Upper lobe of right lung (tissue), 1 donor: Measurements from ENCODE around the gene EDRF1. TPM values are rescaled to one million over a fixed set of nuclear protein-coding genes. Genes with fewer than 3 reads are reported as not detected.

Experiments
- ATAC-seq: fragments of 200-7000 bp; cut with Tn5 transposase; one replicate; pipeline ENCODE4 v1.9.1; 2020; ENCODE audit warnings: mild to moderate bottlenecking, moderate library complexity
- DNase-seq: peaks from one replicate; pipeline ENCODE4 v3.0.0-alpha.2; 2020
- H3K27ac ChIP-seq: fragments of 200-600 bp; one replicate; pipeline ENCODE4 v1.8.0; 2022
- H3K27me3 ChIP-seq: fragments of 200-600 bp; one replicate; pipeline ENCODE4 v1.8.0; 2022; ENCODE audit warnings: mild to moderate bottlenecking
- H3K36me3 ChIP-seq: fragments of 200-600 bp; one replicate; pipeline ENCODE4 v1.8.0; 2022
- H3K4me1 ChIP-seq: fragments of 200-600 bp; one replicate; pipeline ENCODE4 v1.8.0; 2022
- H3K4me3 ChIP-seq: fragments of 200-600 bp; one replicate; pipeline ENCODE4 v1.8.0; 2022; ENCODE audit warnings: mild to moderate bottlenecking
- H3K9me3 ChIP-seq: fragments of 200-600 bp; one replicate; pipeline ENCODE4 v1.8.0; 2022
- CTCF ChIP-seq: fragments of 200-600 bp; IDR thresholded peaks from one replicate; pipeline ENCODE4 v1.8.0; 2022; ENCODE audit warnings: antibody characterized with exemption
- intact Hi-C: fragments of 100-400 bp; cut with DNase I; formaldehyde crosslinking; loops from one replicate; pipeline ENCODE4 v1.11.0; 2022
- total RNA-seq: library from RNA; stranded (reverse); fragmentation: NEBNext Ultra II Directional; extraction: Animal tissue kit (Norgen Biotek cat#: 25700); gene quantifications from one replicate; pipeline ENCODE4 v1.2.1, GENCODE V29; 2021
- donor health status: DM: no; HTN: yes; CAD: no; lungs with severe emphysema.

Gene EDRF1
- total RNA-seq, 1 donor from 2014 or later, result 20.8 TPM

GRCh38 chr10:125744909-125745308 is 25.4 kb downstream of the EDRF1 start:
- ATAC-seq (no peak), DNase-seq (no peak)
- H3K27me3 ChIP-seq, result no peaks in the 10 kb centered on the region
- H3K27ac ChIP-seq, result no peak overlapping the region
- H3K9me3 ChIP-seq, result no peaks in the 10 kb centered on the region
- H3K4me3 ChIP-seq, result no peak overlapping the region
- no peaks in the 10 kb centered on the region for H3K4me1 ChIP-seq
- no peak for TF ChIP-seq CTCF
- peaks cover 100% of the 10 kb centered on the region for H3K36me3 ChIP-seq
- intact Hi-C loops, result no loop called here

- Histone ChIP-seq H3K9me3 (no peaks in the 10 kb centered on the region), H3K27ac (no peak overlapping the region), H3K4me1 (no peaks in the 10 kb centered on the region), H3K27me3 (no peaks in the 10 kb centered on the region), H3K36me3 (peaks cover 100% of the 10 kb centered on the region), H3K4me3 (no peak overlapping the region)
- ATAC-seq (no peak), DNase-seq (no peak)
- intact Hi-C loops, result no loop called here
- TF ChIP-seq CTCF, result no peak
Observed at GRCh38 chr10:125747417-125747816, 27.9 kb downstream of the EDRF1 start.

- Histone ChIP-seq H3K27me3 (no peaks in the 10 kb centered on the region), H3K9me3 (no peaks in the 10 kb centered on the region), H3K36me3 (peaks cover 96% of the 10 kb centered on the region), H3K4me1 (no peaks in the 10 kb centered on the region), H3K4me3 (no peak overlapping the region), H3K27ac (no peak overlapping the region)
- no peak for TF ChIP-seq CTCF
- no peak for DNase-seq
- intact Hi-C loops, result no loop called here
- no peak for ATAC-seq
Observed at GRCh38 chr10:125756196-125756595, 36.7 kb downstream of the EDRF1 start.

- no peaks in the 10 kb centered on the region for H3K27me3 ChIP-seq
- H3K36me3 ChIP-seq, result peaks cover 95% of the 10 kb centered on the region
- intact Hi-C loops, result no loop called here
- H3K27ac ChIP-seq, result no peak overlapping the region
- TF ChIP-seq CTCF, result no peak
- H3K4me1 ChIP-seq, result no peaks in the 10 kb centered on the region
- no peak overlapping the region for H3K4me3 ChIP-seq
- no peaks in the 10 kb centered on the region for H3K9me3 ChIP-seq
- DNase-seq (no peak), ATAC-seq (no peak)
Observed at GRCh38 chr10:125756853-125757487, 37.5 kb downstream of the EDRF1 start.

GRCh38 chr10:125757742-125758141 is 38.2 kb downstream of the EDRF1 start:
- intact Hi-C loops, result no loop called here

More at GRCh38 chr10:125757742-125758141, 38.2 kb downstream of the EDRF1 start:
- DNase-seq, result no peak
- no peaks in the 10 kb centered on the region for H3K27me3 ChIP-seq
- no peak for TF ChIP-seq CTCF
- H3K27ac ChIP-seq, result no peak overlapping the region
- no peaks in the 10 kb centered on the region for H3K4me1 ChIP-seq
- H3K9me3 ChIP-seq, result no peaks in the 10 kb centered on the region
- ATAC-seq, result no peak
- no peak overlapping the region for H3K4me3 ChIP-seq
- H3K36me3 ChIP-seq, result peaks cover 92% of the 10 kb centered on the region
